HG03039 (cell line): ENCODE data around the gene PRKCE.

Source experiments
- ATAC-seq: cut with Tn5 transposase; IDR thresholded peaks from one replicate; pipeline ENCODE4 v1.9.1; 2021; ENCODE audit warnings: mild to moderate bottlenecking, moderate library complexity; ENCODE audit not compliant: unreplicated experiment

The PRKCE gene

GRCh38 chr2:45826884-45827635 lies 175.6 kb downstream of the PRKCE start:
- ATAC-seq, result no peak

GRCh38 chr2:45830322-45830721 lies 178.8 kb downstream of the PRKCE start:
- no peak for ATAC-seq

DNA sequence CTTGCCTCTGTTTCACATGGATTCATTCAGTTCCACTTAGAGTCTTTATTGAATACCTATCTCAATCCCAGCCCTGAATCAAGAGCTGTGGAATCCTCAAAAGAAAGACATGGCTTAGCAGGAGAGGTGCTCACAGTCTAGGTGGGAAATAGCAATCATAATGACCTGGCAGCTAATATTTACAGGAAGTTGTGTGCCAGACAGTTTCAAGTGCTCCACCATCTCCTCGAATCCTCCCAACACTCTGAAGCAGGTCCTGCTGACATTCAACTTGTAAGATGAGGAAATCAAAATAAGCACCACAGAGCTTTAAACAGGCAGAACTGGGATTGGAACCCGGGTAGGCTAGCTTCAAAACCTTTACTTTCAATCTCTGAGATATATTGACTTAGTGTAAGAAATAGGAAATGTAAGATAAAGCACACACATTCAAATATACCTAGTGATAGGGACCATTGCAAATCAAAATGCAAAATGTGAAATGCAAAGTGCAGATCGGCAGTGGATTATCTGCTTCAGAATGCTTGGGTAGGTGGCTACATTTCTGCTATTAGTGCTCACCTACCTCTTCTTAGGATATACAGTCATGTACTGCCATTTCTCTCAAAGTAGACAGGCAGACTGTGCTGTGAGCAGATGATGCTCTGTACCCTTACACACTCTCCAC lies 182.0 kb downstream of the PRKCE start:
- ATAC-seq, result peak; percentile 25

- peak; percentile 59 for ATAC-seq
Measured at GRCh38 chr2:45833968-45834344, 182.5 kb downstream of the PRKCE start.

DNA sequence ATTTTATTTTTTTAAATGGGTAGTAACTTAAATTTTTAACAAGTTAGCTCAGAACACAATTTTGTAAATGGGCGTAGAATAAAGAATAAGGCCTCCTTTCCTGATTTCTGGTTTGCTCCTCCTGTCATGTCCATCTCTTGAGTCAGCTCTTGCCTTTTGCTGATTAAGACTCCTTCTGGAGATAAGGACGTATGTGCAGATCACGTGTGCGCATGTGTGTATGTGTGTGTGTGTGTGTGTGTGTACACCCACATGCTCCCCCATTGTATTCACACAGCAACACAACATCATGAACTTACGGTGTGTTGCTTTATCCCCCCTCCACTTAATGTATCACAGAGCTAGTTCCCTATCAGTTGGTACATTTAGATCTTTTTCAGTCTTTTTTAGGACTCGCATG lies 182.9 kb downstream of the PRKCE start:
- ATAC-seq, result no peak

GRCh38 chr2:45834858-45835257 lies 183.4 kb downstream of the PRKCE start:
- ATAC-seq, result no peak

DNA sequence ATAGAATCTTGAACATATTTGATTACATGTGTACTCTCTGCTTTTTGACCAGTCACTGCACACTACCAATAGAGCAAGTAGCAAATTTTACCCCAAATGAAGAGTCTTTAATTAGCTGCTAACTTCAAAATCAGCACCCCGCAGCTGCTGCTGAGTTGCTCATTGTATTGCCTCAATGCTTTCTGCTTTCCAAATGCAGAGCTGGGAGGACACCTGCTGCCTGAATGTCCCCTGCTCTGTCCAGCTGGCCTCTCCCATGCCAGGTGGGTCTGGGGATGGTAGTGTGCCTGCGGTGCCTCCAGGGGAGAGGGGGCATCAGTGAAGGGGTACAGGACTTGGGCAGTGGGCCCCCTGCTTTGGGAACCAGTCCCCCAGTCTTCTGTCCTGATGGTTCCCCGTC lies 184.8 kb downstream of the PRKCE start:
- ATAC-seq, result no peak

GRCh38 chr2:45836740-45837139 lies 185.3 kb downstream of the PRKCE start:
- no peak for ATAC-seq

DNA sequence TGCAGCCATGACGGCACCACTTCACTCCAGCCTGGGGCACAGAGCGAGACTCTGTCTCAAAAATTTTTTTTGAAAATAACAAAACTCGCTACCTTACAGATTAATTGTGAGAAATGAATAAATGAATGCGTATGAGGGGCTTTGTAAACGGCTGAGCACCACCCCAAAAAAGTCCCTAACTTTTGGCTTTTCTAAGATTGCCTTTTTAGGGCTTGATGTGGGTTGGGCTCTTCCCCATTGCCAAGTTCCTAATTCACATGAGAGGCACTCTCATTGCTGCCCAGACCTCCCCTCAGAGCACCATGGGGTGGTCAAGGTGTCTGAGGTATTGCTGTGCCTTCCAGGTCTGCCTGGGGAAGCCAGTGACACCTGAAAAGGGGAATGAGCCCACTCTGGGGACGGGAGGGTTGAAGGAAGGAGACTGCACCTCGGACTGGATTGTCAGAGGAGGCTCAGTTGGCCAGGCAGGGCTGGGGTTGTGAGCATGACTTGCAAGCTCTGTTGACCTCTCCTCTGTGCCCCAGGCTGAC lies 186.4 kb downstream of the PRKCE start:
- ATAC-seq, result no peak

GRCh38 chr2:45839508-45840251 lies 188.2 kb downstream of the PRKCE start:
- no peak for ATAC-seq

DNA sequence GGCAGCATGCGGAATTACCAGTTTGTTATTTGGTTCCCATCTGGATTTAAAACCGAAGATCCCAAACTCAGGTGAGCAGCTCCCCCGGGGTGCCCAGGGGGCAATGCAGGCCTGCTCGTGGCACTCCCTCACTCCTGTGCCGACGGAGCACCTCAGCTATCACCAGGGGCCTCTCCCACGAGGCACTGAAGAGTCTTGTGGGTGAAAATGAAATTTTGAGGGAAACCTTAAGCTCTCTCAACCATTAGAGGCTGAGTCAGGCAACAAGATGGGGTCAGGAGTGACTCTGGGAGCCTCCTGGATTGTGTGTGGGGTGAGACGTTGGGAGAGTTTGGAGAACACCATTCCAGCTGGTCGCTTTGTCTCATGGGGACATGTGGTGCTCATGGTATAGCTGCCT lies 189.0 kb downstream of the PRKCE start:
- ATAC-seq, result no peak

DNA sequence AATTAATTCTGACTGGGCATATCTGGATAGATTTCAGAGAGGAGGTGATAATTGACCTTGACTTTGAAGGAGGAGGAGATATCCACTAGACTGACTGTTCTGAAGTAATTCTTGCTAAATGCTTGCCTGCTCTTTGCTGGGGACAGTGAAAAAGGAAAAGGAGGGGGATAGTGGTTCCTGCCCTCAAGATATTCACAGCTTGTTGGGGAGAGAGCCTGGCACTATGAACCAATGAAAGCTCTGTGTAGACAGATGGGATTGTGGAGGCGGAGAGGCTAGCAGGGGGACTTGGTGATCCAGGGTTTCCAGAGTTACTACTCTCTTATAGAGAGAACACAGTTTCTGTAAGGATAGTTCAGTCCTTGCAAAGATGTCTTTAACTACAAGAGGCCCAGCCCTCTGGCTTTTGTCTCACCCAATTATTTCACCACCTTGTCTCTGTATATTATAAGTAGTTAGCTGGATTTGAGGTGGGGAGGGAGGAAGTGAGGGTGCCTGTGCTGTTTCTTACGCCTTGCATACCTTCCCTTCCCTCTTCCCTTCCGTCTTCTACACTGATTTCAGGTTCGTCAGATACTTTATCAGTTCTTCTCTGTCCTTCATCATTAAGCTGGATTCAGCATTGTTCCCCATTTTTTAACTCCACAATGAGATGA lies 190.4 kb downstream of the PRKCE start:
- ATAC-seq, result no peak

- ATAC-seq, result peak; percentile 52
Measured at GRCh38 chr2:45843136-45843535, 191.7 kb downstream of the PRKCE start.

DNA sequence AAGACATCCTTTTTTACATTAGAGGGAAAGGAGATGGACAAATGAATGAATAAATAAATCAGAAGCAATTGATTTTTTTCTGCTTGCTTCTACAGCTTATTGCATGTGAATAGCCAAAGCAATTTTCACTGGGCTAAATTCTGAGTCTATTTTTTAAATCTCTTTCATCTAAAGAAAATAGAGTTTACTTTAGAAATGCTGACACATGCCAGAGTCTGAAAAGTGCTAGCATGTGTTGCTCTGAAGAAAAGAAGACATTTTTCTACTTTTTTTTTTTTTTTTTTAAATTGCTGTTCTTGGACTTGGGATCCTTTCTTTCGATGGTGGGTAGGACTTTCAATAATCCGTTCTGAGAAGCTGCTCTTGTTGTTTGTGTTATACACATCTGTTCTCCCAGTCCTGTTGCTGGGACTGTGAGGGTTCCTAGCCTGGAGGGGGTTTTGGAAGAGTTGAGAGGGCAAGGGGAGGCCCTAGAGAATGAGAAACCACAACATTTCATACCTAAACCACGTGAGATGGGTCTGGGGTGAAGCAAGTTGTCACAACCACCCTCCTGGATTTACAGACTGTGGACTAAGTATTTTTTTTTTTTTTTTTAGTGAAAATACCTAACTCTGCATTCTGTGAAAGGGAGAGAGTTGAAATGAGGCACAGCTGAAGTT lies 193.5 kb downstream of the PRKCE start:
- no peak for ATAC-seq

GRCh38 chr2:45845566-45845965 lies 194.1 kb downstream of the PRKCE start:
- ATAC-seq, result no peak

DNA sequence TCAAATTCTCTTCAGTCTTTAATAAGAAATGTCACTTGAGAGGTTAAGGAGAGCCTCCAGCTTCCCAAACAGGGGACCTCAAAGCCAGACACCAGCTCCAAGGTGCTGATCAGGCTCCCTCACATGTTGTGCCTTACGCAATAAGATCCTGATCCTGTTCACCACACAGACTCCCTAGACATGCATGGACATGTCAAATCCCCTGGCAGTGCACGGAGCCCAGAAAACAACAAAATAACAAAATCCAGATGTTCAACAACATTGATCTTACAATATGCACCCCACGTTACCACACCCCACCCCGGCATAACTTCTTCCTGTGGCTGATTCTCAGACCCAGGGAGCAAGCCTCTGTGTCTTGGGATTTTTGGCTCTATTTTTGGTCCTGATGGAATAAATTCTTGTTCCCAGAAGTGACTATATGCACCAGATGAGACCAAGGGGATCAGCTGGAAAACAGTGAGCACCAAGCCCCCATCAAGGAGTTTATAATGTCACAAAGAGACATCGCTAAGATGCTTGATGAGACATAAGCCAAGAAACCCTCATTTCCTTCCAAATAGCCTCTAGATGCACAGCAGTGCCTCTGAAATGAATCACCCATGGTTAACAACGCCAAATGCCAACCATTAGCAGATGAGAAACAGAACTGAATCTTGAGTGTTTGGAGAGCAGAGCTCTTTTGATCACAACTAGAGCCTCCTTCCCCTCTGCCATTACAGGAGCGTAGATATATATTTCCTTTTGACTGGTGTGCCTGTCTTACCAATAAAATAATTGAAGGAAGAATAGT lies 198.2 kb downstream of the PRKCE start:
- no peak for ATAC-seq

DNA sequence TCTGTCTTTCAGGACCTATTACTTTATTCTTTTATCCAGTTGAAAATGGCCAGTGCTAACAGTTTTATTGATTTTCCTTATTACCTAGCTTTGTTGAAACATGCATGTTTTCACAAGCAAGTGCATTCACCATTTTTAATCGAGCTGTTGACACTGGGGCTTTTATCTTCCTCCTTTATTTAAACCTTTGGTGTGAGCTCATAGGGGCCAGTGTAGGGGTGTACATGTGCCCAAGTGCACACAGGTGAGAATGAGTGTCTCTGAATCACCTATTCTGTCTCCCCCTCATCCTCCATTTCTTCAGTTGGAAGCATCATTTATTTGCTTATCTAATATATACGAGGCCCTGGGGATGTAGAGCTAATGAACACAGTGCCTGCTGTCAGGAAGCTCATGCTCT lies 199.1 kb downstream of the PRKCE start:
- no peak for ATAC-seq

- ATAC-seq, result no peak
Measured at GRCh38 chr2:45851111-45851510, 199.6 kb downstream of the PRKCE start.

DNA sequence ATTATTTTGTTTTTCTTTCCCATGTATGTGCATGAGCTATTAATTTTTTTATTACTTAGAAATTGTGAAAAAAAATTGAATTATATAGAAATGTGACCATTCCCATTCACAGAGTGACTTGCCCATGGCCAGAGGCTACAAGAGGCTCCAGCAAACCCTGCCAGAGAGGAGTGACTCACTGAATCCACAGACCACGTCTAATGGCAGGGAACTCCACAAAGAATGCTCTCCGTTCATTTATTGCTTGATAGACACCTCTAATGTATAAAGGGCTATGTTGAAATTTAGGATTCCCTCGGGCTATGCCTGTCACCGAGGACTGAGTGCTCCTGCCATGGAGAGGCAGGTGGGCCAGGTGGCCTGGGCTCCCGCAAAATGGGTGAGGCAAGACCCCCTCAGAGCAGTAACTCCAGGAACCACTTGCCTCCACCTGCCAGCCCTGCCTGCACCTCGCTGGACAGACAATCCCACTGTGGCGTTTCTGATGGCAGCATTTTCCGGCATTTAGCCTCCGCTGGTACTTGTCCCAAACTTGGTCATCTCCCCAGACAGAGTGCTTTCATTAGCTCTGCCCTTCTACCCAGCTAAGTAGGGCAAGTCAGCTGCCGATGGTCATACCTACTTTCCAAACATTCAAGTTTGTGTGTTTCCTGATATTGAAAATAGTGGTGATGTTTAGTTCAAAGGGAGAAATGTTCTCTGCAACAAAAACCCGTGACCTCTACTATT lies 200.3 kb downstream of the PRKCE start:
- no peak for ATAC-seq
